GM11168 (cell line): ENCODE results near the gene VPS26A.

Experiments
- in situ Hi-C: fragments of 300-500 bp; cut with MboI; formaldehyde crosslinking; loops from one replicate; pipeline ENCODE4 v1.12.0; 2022; ENCODE audit warnings: low sequenced_read_pairs; ENCODE audit not compliant: unreplicated experiment

The VPS26A gene

GRCh38 chr10:69123747-69124562 is at the start of gene VPS26A:
TSS of gene VPS26A (plus strand) at chr10:69124178. CDS start at chr10:69124278, 100 bp downstream.
- in situ Hi-C loops: no loop called here

GRCh38 chr10:69074532-69074931 is 49.4 kb upstream of the VPS26A start:
- in situ Hi-C loops: no loop called here

- in situ Hi-C loops: no loop called here
These were observed 48.5 kb upstream of the VPS26A start for GRCh38 chr10:69075431-69075830.

- in situ Hi-C loops: no loop called here
These were observed 45.7 kb upstream of the VPS26A start for GRCh38 chr10:69078311-69078710.

- in situ Hi-C loops: no loop called here
These were observed 43.8 kb upstream of the VPS26A start for GRCh38 chr10:69080226-69080625.

GRCh38 chr10:69086001-69086509 is 37.9 kb upstream of the VPS26A start:
- in situ Hi-C loops: no loop called here

GRCh38 chr10:69087590-69088470 is 36.1 kb upstream of the VPS26A start, which contains the start of gene SRGN:
TSS of gene SRGN (plus strand) at chr10:69088103. CDS start at chr10:69088158, 55 bp downstream.
- in situ Hi-C loops: no loop called here

GRCh38 chr10:69088471-69088769 is 35.6 kb upstream of the VPS26A start:
- in situ Hi-C loops: no loop called here

- in situ Hi-C loops: no loop called here
These were observed 35.0 kb upstream of the VPS26A start for GRCh38 chr10:69088801-69089501.

- in situ Hi-C loops: loop anchor here (5.0 kb wide), 1 partner anchor 78 kb away; no protein-coding TSS in a partner anchor
These were observed 34.1 kb upstream of the VPS26A start for GRCh38 chr10:69089638-69090599.

- in situ Hi-C loops: loop anchor here (5.0 kb wide), 1 partner anchor 78 kb away; no protein-coding TSS in a partner anchor
These were observed 33.3 kb upstream of the VPS26A start for GRCh38 chr10:69090685-69091084.

GRCh38 chr10:69091143-69091651 is 32.8 kb upstream of the VPS26A start:
- in situ Hi-C loops: loop anchor here (5.0 kb wide), 1 partner anchor 79 kb away; no protein-coding TSS in a partner anchor

GRCh38 chr10:69092959-69093850 is 30.8 kb upstream of the VPS26A start:
- in situ Hi-C loops: loop anchor here (5.0 kb wide), 1 partner anchor 81 kb away; no protein-coding TSS in a partner anchor

GRCh38 chr10:69093933-69094332 is 30.0 kb upstream of the VPS26A start:
- in situ Hi-C loops: loop anchor here (5.0 kb wide), 1 partner anchor 82 kb away; no protein-coding TSS in a partner anchor

- in situ Hi-C loops: no loop called here
These were observed 27.9 kb upstream of the VPS26A start for GRCh38 chr10:69096045-69096444.

GRCh38 chr10:69097729-69098128 is 26.2 kb upstream of the VPS26A start:
- in situ Hi-C loops: no loop called here

GRCh38 chr10:69100136-69100872 is 23.7 kb upstream of the VPS26A start:
- in situ Hi-C loops: no loop called here
